ENCODE measurements around the gene TMEM138.

Gene TMEM138

GRCh38 chr11:61418136-61418535, 56.0 kb downstream of the TMEM138 start:
- no peak overlapping the region for H3K4me3 ChIP-seq (replicated peaks; ENCODE audit: low read depth, low read length)
- TF ChIP-seq, protein P1, sequence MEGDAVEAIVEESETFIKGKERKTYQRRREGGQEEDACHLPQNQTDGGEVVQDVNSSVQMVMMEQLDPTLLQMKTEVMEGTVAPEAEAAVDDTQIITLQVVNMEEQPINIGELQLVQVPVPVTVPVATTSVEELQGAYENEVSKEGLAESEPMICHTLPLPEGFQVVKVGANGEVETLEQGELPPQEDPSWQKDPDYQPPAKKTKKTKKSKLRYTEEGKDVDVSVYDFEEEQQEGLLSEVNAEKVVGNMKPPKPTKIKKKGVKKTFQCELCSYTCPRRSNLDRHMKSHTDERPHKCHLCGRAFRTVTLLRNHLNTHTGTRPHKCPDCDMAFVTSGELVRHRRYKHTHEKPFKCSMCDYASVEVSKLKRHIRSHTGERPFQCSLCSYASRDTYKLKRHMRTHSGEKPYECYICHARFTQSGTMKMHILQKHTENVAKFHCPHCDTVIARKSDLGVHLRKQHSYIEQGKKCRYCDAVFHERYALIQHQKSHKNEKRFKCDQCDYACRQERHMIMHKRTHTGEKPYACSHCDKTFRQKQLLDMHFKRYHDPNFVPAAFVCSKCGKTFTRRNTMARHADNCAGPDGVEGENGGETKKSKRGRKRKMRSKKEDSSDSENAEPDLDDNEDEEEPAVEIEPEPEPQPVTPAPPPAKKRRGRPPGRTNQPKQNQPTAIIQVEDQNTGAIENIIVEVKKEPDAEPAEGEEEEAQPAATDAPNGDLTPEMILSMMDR (IDR thresholded peaks at IDR 0.05; ENCODE audit: low read length, missing control alignments) = no peak
- DNase-seq (ENCODE audit: low read depth) = no peak
